ENCODE data around the gene B9D1.

- TF ChIP-seq, protein P1, sequence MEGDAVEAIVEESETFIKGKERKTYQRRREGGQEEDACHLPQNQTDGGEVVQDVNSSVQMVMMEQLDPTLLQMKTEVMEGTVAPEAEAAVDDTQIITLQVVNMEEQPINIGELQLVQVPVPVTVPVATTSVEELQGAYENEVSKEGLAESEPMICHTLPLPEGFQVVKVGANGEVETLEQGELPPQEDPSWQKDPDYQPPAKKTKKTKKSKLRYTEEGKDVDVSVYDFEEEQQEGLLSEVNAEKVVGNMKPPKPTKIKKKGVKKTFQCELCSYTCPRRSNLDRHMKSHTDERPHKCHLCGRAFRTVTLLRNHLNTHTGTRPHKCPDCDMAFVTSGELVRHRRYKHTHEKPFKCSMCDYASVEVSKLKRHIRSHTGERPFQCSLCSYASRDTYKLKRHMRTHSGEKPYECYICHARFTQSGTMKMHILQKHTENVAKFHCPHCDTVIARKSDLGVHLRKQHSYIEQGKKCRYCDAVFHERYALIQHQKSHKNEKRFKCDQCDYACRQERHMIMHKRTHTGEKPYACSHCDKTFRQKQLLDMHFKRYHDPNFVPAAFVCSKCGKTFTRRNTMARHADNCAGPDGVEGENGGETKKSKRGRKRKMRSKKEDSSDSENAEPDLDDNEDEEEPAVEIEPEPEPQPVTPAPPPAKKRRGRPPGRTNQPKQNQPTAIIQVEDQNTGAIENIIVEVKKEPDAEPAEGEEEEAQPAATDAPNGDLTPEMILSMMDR (IDR thresholded peaks at IDR 0.05), result no peak
- TF ChIP-seq POLR2A (IDR thresholded peaks at IDR 0.05), result no peak
Observed at GRCh38 chr17:19304751-19305150, 57.8 kb downstream of the B9D1 start.

All from heart left ventricle (tissue), 13 donors.